HepG2 (cell line): ENCODE measurements around the gene GTF2A1L. TPM values are rescaled to one million over a fixed set of nuclear protein-coding genes. Genes with fewer than 3 reads are reported as not detected.

ENCODE experiments used
- ATAC-seq: fragments of 200-7000 bp; cut with Tn5 transposase; 3 replicates; pipeline ENCODE4 v1.9.1; 2020; ENCODE audit warnings: mild to moderate bottlenecking, moderate library complexity
- BruUV-seq: library from RNA; stranded (reverse); fragments of 400-500 nt; replicated peaks from 2 replicates; lab custom pipeline; 2021; lab: Mats Ljungman, UMichigan
- CTCF ChIA-PET: fragments of 300-600 bp; formaldehyde crosslinking; extraction: SDS; loops from one replicate; lab custom pipeline; 2021; ENCODE audit warnings: low total read pairs, inconsistent platforms, low intra/inter-chr PET ratio; lab: Yijun Ruan, JAX
- POLR2A ChIA-PET: fragments of 350-600 bp; sonication (Branson Sonifier 250); formaldehyde crosslinking; loops from one replicate; lab custom pipeline; 2020; ENCODE audit warnings: antibody characterized with exemption, inconsistent platforms; lab: Yijun Ruan, JAX
- DNase-seq: peaks from one replicate; pipeline ENCODE4 v3.0.0-alpha.2; 2015; ENCODE audit warnings: low spot score
- FAIRE-seq: peaks from 3 replicates; lab custom pipeline; 2011; peaks lifted over from hg19 to GRCh38; lab: Jason Lieb, UNC
- H2AFZ ChIP-seq: one replicate; pipeline ENCODE4 v1.6.1; 2011; ENCODE audit warnings: low read length, inconsistent platforms
- H3K27ac ChIP-seq: fragments of 300-600 bp; 3 replicates; pipeline ENCODE4 v1.8.0; 2011; ENCODE audit warnings: mixed run types, mild to moderate bottlenecking, mixed read lengths, low read length, inconsistent platforms; ENCODE audit not compliant: insufficient read depth; ENCODE audit errors: extremely low read length
- H3K27me3 ChIP-seq, 2 experiments: fragments of 200-600 bp in 1 of 2; 2 replicates in 1 of 2; 3 replicates in 1 of 2; pipeline versions ENCODE4 v1.6.0 to v1.8.0; 2011; ENCODE audit warnings: low read length in 2 of 2, mild to moderate bottlenecking in 2 of 2, moderate library complexity in 2 of 2, inconsistent platforms in 1 of 2; ENCODE audit not compliant: insufficient read depth in 2 of 2, control insufficient read depth in 1 of 2
- H3K36me3 ChIP-seq, 2 experiments: fragments of 200-600 bp in 1 of 2; replicated peaks in 1 of 2; 2 replicates in 1 of 2; 3 replicates in 1 of 2; pipeline versions ENCODE4 v1.5.1 to v1.8.0; 2011; ENCODE audit warnings: low read length in 2 of 2, inconsistent platforms in 1 of 2; ENCODE audit not compliant: insufficient read depth in 2 of 2, control insufficient read depth in 1 of 2
- H3K4me1 ChIP-seq: 2 replicates; pipeline ENCODE4 v1.5.1; 2012; ENCODE audit warnings: low read length, inconsistent platforms; ENCODE audit not compliant: insufficient read depth
- H3K4me2 ChIP-seq: 2 replicates; pipeline ENCODE4 v1.6.0; 2011; ENCODE audit warnings: low read depth, low read length, inconsistent platforms
- H3K4me3 ChIP-seq, 3 experiments: fragments of 200-600 bp in 1 of 3; sonication (generic), shearing (Covaris generic) in 1 of 3; replicated peaks in 1 of 3; 2 replicates each; pipeline ENCODE4 v1.5.1; 2011 to 2016; ENCODE audit warnings: low read length in 3 of 3, inconsistent platforms in 2 of 3, low read depth in 2 of 3, mild to moderate bottlenecking in 2 of 3, control low read depth in 1 of 3, mixed read lengths in 1 of 3; ENCODE audit not compliant: insufficient read depth in 1 of 3
- H3K79me2 ChIP-seq: one replicate; pipeline ENCODE4 v1.6.1; 2011; ENCODE audit warnings: low read length, inconsistent platforms; ENCODE audit not compliant: insufficient read depth
- H3K9ac ChIP-seq: 2 replicates; pipeline ENCODE4 v1.6.0; 2011; ENCODE audit warnings: mild to moderate bottlenecking, low read depth, low read length, inconsistent platforms; ENCODE audit not compliant: insufficient read depth
- H3K9me3 ChIP-seq: 2 replicates; pipeline ENCODE4 v1.5.1; 2012; ENCODE audit warnings: mild to moderate bottlenecking, low read length
- H4K20me1 ChIP-seq: 2 replicates; pipeline ENCODE4 v1.6.0; 2011; ENCODE audit warnings: inconsistent platforms, mild to moderate bottlenecking, low read length, moderate library complexity; ENCODE audit not compliant: insufficient read depth
- IRF2 ChIP-seq: IDR thresholded peaks from 2 replicates; pipeline ENCODE4 v1.6.1; 2018; ENCODE audit warnings: missing genetic modification reagents, missing compliant biosample characterization
- JDP2 ChIP-seq: sonication (generic); formaldehyde crosslinking; IDR thresholded peaks from 2 replicates; pipeline ENCODE4 v1.8.1; 2022; ENCODE audit warnings: missing genetic modification reagents, borderline replicate concordance
- KAT7 ChIP-seq: IDR thresholded peaks from 2 replicates; pipeline ENCODE4 v1.6.1; 2018; ENCODE audit warnings: borderline replicate concordance, missing compliant biosample characterization
- KDM5A ChIP-seq: fragments of 200-600 bp; sonication (generic); IDR thresholded peaks from 2 replicates; pipeline ENCODE4 v1.7.0; 2018; ENCODE audit warnings: antibody characterized with exemption, mild to moderate bottlenecking, low read length, borderline replicate concordance
- LCORL ChIP-seq, 2 experiments: fragments of 450-650 bp in 1 of 2; sonication (generic) in 1 of 2; formaldehyde crosslinking in 1 of 2; IDR thresholded peaks; 2 replicates each; pipeline versions ENCODE4 v1.5.0 to v1.6.1; 2017 to 2020; ENCODE audit warnings: antibody characterized with exemption in 1 of 2, missing genetic modification reagents in 1 of 2
- NFYB ChIP-seq: sonication (generic); formaldehyde crosslinking; IDR thresholded peaks from 2 replicates; pipeline ENCODE4 v1.4.0; 2020; ENCODE audit warnings: missing genetic modification reagents
- NR3C1 ChIP-seq: sonication (generic); formaldehyde crosslinking; IDR thresholded peaks from 2 replicates; pipeline ENCODE4 v1.4.0; 2020; ENCODE audit warnings: missing genetic modification reagents
- RAD21 ChIP-seq: fragments of 450-650 bp; formaldehyde crosslinking; IDR thresholded peaks from 2 replicates; pipeline ENCODE4 v1.5.0; 2020; ENCODE audit warnings: mild to moderate bottlenecking
- SAP130 ChIP-seq: IDR thresholded peaks from 2 replicates; pipeline ENCODE4 v1.6.1; 2016; ENCODE audit warnings: low read depth
- TCF7 ChIP-seq: sonication (generic); IDR thresholded peaks from 2 replicates; pipeline ENCODE4 v1.6.1; 2016; ENCODE audit warnings: antibody characterized with exemption, low read depth
- XRCC5 ChIP-seq: fragments of 200-400 bp; formaldehyde crosslinking; optimal IDR thresholded peaks from 2 replicates; pipeline ENCODE3; 2017; ENCODE audit warnings: mild to moderate bottlenecking, low read length
- ZC3H13 ChIP-seq: sonication (generic); formaldehyde crosslinking; IDR thresholded peaks from 2 replicates; pipeline ENCODE4 v1.8.1; 2023; ENCODE audit warnings: mild to moderate bottlenecking, missing genetic modification reagents, moderate library complexity
- ZFY ChIP-seq: sonication (generic); formaldehyde crosslinking; IDR thresholded peaks from 2 replicates; pipeline ENCODE4 v1.4.0; 2020; ENCODE audit warnings: missing genetic modification reagents
- ZNF326 ChIP-seq: sonication (generic); formaldehyde crosslinking; IDR thresholded peaks from 2 replicates; pipeline ENCODE4 v1.4.0; 2020; ENCODE audit warnings: missing genetic modification reagents, borderline replicate concordance
- ZNF768 ChIP-seq: sonication (generic); formaldehyde crosslinking; IDR thresholded peaks from 2 replicates; pipeline ENCODE4 v1.4.0; 2020; ENCODE audit warnings: missing genetic modification reagents
- WGBS: methylation state at CpG from one replicate; pipeline ENCODE4 v1.1.6; 2017; ENCODE audit warnings: low lambda C conversion rate; 5-methylcytosine and 5-hydroxymethylcytosine counted together
- in situ Hi-C: cut with HindIII; loops from 2 replicates; pipeline ENCODE4 v1.10.0; 2017; ENCODE audit warnings: low pct_unique_long_range_greater_than_20kb; ENCODE audit not compliant: extremely low pct_ligation_motif_present
- intact Hi-C: fragments of 100-400 bp; cut with micrococcal nuclease; formaldehyde crosslinking; loops from one replicate; pipeline ENCODE4 v1.10.0; 2022; ENCODE audit not compliant: unreplicated experiment
- polyA plus RNA-seq, 8 experiments: library from polyadenylated mRNA; depleted of rRNA in 3 of 8; stranded (reverse) in 7 of 8; unstranded in 1 of 8; fragments of >200 nt; fragmentation: Illumina TruSeq in 4 of 8; extraction: Trizol in 4 of 8; gene quantifications; 2 replicates each; pipeline versions ENCODE4 v1.2.1 to v1.2.3, GENCODE V29; 2011 to 2016; ENCODE audit warnings: low read depth in 4 of 8, missing spikeins in 1 of 8, mixed read lengths in 1 of 8; ENCODE audit not compliant: insufficient read depth in 1 of 8
- total RNA-seq, 5 experiments: library from RNA; depleted of rRNA; stranded (reverse); fragments of >200 nt; fragmentation: Illumina TruSeq; extraction: Trizol; gene quantifications; 2 replicates each; pipeline ENCODE4 v1.2.3, GENCODE V29; 2016; ENCODE audit warnings: low read depth in 1 of 5
- TF ChIP-seq, protein P1 (sequence below): sonication (generic); formaldehyde crosslinking; IDR thresholded peaks from 2 replicates; pipeline ENCODE4 v1.4.0; 2020; ENCODE audit warnings: mild to moderate bottlenecking, missing genetic modification reagents, borderline replicate concordance

GTF2A1L gene
- total and polyA plus RNA-seq, 2 of the 13 experiments (the other 11 are each of a cell fraction or from before 2014, with no cell fraction given): not detected

- Histone ChIP-seq H3K36me3 (no peaks in the 10 kb centered on the region), H3K79me2 (no peaks in the 10 kb centered on the region), H3K27me3 (no peaks in the 10 kb centered on the region), H3K4me2 (no peak overlapping the region), H3K27ac (no peak overlapping the region), H3K4me1 (no peaks in the 10 kb centered on the region), H3K9ac (no peak overlapping the region), H3K4me3 (no peak overlapping the region), H3K9me3 (no peaks in the 10 kb centered on the region), H2AFZ (no peak overlapping the region), H4K20me1 (no peaks in the 10 kb centered on the region)
- BruUV-seq: no TSS peak
- no peak for FAIRE-seq
- CTCF ChIA-PET: interaction anchor here (1.7 kb wide), 1 partner anchor 1544 kb away, joined by 6 read pairs; no protein-coding TSS in a partner anchor
- ATAC-seq: no peak
- WGBS: 67% methylated on average over 3 of the region's 3 CpGs
- POLR2A ChIA-PET: no interaction called here
- intact Hi-C loops (loop anchor here (1.0 to 5.0 kb wide), 3 partner anchors 124 to 1891 kb away; no protein-coding TSS in a partner anchor), in situ Hi-C loops (loop anchor here (10.0 kb wide), 1 partner anchor 124 kb away; no protein-coding TSS in a partner anchor)
- no peak for TF ChIP-seq ZNF326 (CRISPR knock-in tag)
- no peak for TF ChIP-seq LCORL (IDR thresholded peaks at IDR 0.05)
- no peak for TF ChIP-seq LCORL (CRISPR knock-in tag; IDR thresholded peaks at IDR 0.05)
- TF ChIP-seq TCF7: no peak
- TF ChIP-seq ZFY (CRISPR knock-in tag): no peak
- no peak for DNase-seq
These were observed 16.7 kb upstream of the GTF2A1L start for GRCh38 chr2:48600917-48601316.

DNA sequence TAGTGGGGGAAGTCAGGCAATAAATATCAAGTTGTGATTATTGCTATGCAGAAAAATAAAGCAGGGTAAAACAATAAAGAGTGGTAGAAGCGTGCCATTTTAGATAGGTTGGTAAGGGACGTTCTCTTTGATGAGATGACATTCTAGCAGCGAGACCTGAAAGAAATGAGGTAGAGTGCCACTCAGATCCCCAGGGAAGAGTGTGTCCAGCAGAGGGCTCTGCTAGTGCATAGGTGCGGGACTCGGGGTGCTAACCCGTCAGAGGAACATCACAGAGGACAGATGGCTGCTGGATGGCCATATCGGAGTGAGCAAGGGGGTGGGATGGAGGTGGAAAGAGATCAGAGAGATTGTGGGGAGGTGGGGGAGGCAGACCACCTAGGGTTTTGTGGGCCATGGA lies 16.3 kb upstream of the GTF2A1L start:
- Histone ChIP-seq H4K20me1 (no peaks in the 10 kb centered on the region), H3K27ac (no peak overlapping the region), H2AFZ (no peak overlapping the region), H3K79me2 (no peaks in the 10 kb centered on the region), H3K4me2 (no peak overlapping the region), H3K9ac (no peak overlapping the region), H3K27me3 (no peaks in the 10 kb centered on the region), H3K36me3 (no peaks in the 10 kb centered on the region), H3K9me3 (no peaks in the 10 kb centered on the region), H3K4me3 (no peak overlapping the region), H3K4me1 (no peaks in the 10 kb centered on the region)
- intact Hi-C loops (loop anchor here (1.0 to 5.0 kb wide), 3 partner anchors 124 to 1891 kb away; no protein-coding TSS in a partner anchor), in situ Hi-C loops (loop anchor here (10.0 kb wide), 1 partner anchor 123 kb away; no protein-coding TSS in a partner anchor)
- no TSS peak for BruUV-seq
- ChIA-PET POLR2A (no interaction called here), CTCF (interaction anchor here (0.8 to 1.7 kb wide), 2 partner anchors 1544 to 1801 kb away, joined by 3 to 6 read pairs; no protein-coding TSS in a partner anchor)
- FAIRE-seq: peak; percentile 36
- peak; percentile 34 for DNase-seq
- ATAC-seq: peak; percentile 99
- WGBS: 6% methylated on average over 7 of the region's 7 CpGs
- TF ChIP-seq XRCC5 (peak; percentile 73), JDP2 (CRISPR knock-in tag) (no peak), KAT7 (CRISPR knock-in tag) (no peak), ZC3H13 (no peak), ZNF768 (no peak), NR3C1 (CRISPR knock-in tag) (no peak), SAP130 (CRISPR knock-in tag) (no peak), IRF2 (CRISPR knock-in tag) (no peak), KDM5A (no peak), NFYB (CRISPR knock-in tag) (no peak), RAD21 (CRISPR knock-in tag) (peak; percentile 32; the same call in 1 of the 2 replicates)
- TF ChIP-seq, protein P1, sequence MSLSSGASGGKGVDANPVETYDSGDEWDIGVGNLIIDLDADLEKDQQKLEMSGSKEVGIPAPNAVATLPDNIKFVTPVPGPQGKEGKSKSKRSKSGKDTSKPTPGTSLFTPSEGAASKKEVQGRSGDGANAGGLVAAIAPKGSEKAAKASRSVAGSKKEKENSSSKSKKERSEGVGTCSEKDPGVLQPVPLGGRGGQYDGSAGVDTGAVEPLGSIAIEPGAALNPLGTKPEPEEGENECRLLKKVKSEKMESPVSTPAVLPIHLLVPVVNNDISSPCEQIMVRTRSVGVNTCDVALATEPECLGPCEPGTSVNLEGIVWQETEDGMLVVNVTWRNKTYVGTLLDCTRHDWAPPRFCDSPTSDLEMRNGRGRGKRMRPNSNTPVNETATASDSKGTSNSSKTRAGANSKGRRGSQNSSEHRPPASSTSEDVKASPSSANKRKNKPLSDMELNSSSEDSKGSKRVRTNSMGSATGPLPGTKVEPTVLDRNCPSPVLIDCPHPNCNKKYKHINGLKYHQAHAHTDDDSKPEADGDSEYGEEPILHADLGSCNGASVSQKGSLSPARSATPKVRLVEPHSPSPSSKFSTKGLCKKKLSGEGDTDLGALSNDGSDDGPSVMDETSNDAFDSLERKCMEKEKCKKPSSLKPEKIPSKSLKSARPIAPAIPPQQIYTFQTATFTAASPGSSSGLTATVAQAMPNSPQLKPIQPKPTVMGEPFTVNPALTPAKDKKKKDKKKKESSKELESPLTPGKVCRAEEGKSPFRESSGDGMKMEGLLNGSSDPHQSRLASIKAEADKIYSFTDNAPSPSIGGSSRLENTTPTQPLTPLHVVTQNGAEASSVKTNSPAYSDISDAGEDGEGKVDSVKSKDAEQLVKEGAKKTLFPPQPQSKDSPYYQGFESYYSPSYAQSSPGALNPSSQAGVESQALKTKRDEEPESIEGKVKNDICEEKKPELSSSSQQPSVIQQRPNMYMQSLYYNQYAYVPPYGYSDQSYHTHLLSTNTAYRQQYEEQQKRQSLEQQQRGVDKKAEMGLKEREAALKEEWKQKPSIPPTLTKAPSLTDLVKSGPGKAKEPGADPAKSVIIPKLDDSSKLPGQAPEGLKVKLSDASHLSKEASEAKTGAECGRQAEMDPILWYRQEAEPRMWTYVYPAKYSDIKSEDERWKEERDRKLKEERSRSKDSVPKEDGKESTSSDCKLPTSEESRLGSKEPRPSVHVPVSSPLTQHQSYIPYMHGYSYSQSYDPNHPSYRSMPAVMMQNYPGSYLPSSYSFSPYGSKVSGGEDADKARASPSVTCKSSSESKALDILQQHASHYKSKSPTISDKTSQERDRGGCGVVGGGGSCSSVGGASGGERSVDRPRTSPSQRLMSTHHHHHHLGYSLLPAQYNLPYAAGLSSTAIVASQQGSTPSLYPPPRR: no peak
